Hepatocyte (in vitro differentiated cells): ENCODE results near the gene BEND7. TPM values are rescaled to one million over a fixed set of nuclear protein-coding genes. Genes with fewer than 3 reads are reported as not detected.
"Not testable (repeated sequence)": the region's sequence is repeated elsewhere in the genome, so short reads cannot be mapped to it uniquely, and the experiment has no call there.

Source experiments
- DNase-seq: peaks from one replicate; pipeline ENCODE4 v3.0.0-alpha.2; 2016; ENCODE audit warnings: low spot score
- H2AFZ ChIP-seq: fragments of 200-600 bp; sonication (generic); 2 replicates; pipeline ENCODE4 v1.6.0; 2016; ENCODE audit warnings: antibody characterized with exemption, mild to moderate bottlenecking
- H3K27ac ChIP-seq: fragments of 200-600 bp; sonication (generic); 2 replicates; pipeline ENCODE4 v1.5.1; 2016; ENCODE audit warnings: mild to moderate bottlenecking
- H3K27me3 ChIP-seq: fragments of 200-600 bp; sonication (generic); 2 replicates; pipeline ENCODE4 v1.6.1; 2016
- H3K36me3 ChIP-seq: fragments of 200-600 bp; sonication (generic); replicated peaks from 2 replicates; pipeline ENCODE4 v1.5.1; 2016; ENCODE audit warnings: low read depth; ENCODE audit not compliant: insufficient read depth
- H3K4me1 ChIP-seq: fragments of 200-600 bp; sonication (generic); 2 replicates; pipeline ENCODE4 v1.5.1; 2016; ENCODE audit warnings: mild to moderate bottlenecking, moderate library complexity; ENCODE audit not compliant: insufficient read depth
- H3K4me2 ChIP-seq: fragments of 200-600 bp; sonication (generic); 2 replicates; pipeline ENCODE4 v1.6.0; 2016
- H3K4me3 ChIP-seq: fragments of 200-600 bp; sonication (generic); 2 replicates; pipeline ENCODE4 v1.5.1; 2016; ENCODE audit warnings: mild to moderate bottlenecking
- H3K79me2 ChIP-seq: fragments of 200-600 bp; sonication (generic); 2 replicates; pipeline ENCODE4 v1.6.0; 2017; ENCODE audit warnings: mild to moderate bottlenecking
- H3K9me2 ChIP-seq: fragments of 200-600 bp; sonication (generic); replicated peaks from 2 replicates; pipeline ENCODE4 v1.6.0; 2017; ENCODE audit warnings: mild to moderate bottlenecking; ENCODE audit not compliant: insufficient read depth
- H3K9me3 ChIP-seq: fragments of 200-600 bp; sonication (generic); 2 replicates; pipeline ENCODE4 v1.5.1; 2016; ENCODE audit warnings: low read depth, mild to moderate bottlenecking
- H4K20me1 ChIP-seq: fragments of 200-600 bp; sonication (generic); 2 replicates; pipeline ENCODE4 v1.6.0; 2016; ENCODE audit warnings: mild to moderate bottlenecking; ENCODE audit not compliant: insufficient read depth, poor library complexity, severe bottlenecking
- CTCF ChIP-seq: fragments of 200-600 bp; sonication (generic); IDR thresholded peaks from 2 replicates; pipeline ENCODE4 v1.5.1; 2016; ENCODE audit warnings: antibody characterized with exemption, mild to moderate bottlenecking; ENCODE audit not compliant: poor library complexity
- EZH2 ChIP-seq: fragments of 200-600 bp; sonication (generic); IDR thresholded peaks from 2 replicates; pipeline ENCODE4 v1.6.1; 2016; ENCODE audit warnings: antibody characterized with exemption, mild to moderate bottlenecking, borderline replicate concordance
- EZH2phosphoT487 ChIP-seq: fragments of 200-600 bp; sonication (generic); IDR thresholded peaks from one replicate; pipeline ENCODE4 v1.6.1; 2018; ENCODE audit warnings: antibody characterized with exemption, mild to moderate bottlenecking, low read depth, moderate library complexity; ENCODE audit not compliant: unreplicated experiment, severe bottlenecking
- WGBS: methylation state at CpG from one replicate; pipeline ENCODE4 v1.1.6; 2016; ENCODE audit warnings: low lambda C conversion rate; ENCODE audit errors: missing lambda C conversion rate; 5-methylcytosine and 5-hydroxymethylcytosine counted together
- polyA plus RNA-seq: library from polyadenylated mRNA; unstranded; fragments of >200 nt; fragmentation: Nextera tagmentation; extraction: Ambion mirVana; gene quantifications from 2 replicates; pipeline ENCODE4 v1.2.1, GENCODE V29; 2016
- total RNA-seq: library from RNA; depleted of rRNA; stranded (reverse); fragments of >200 nt; gene quantifications from 2 replicates; pipeline ENCODE4 v1.2.3, GENCODE V29; 2014

The BEND7 gene
- total and polyA plus RNA-seq, 2 experiments from 2014 or later, result 7.6 to 8.2 TPM

- Histone ChIP-seq H3K9me2 (no peaks in the 10 kb centered on the region), H3K79me2 (no peaks in the 10 kb centered on the region), H2AFZ (no peak overlapping the region), H3K9me3 (no peaks in the 10 kb centered on the region), H3K4me2 (no peak overlapping the region), H3K4me3 (no peak overlapping the region), H4K20me1 (no peaks in the 10 kb centered on the region), H3K36me3 (no peaks in the 10 kb centered on the region), H3K27ac (no peak overlapping the region), H3K4me1 (peaks cover 6% of the 10 kb centered on the region), H3K27me3 (peaks cover 20% of the 10 kb centered on the region)
- DNase-seq, result no peak
- WGBS, result 78% methylated on average over 16 of the region's 16 CpGs
- TF ChIP-seq EZH2phosphoT487 (no peak), EZH2 (no peak), CTCF (no peak)
These were observed 91.7 kb downstream of the BEND7 start for GRCh38 chr10:13437026-13437555.

- not testable (repeated sequence) for H3K4me3 ChIP-seq, H3K27ac ChIP-seq, H2AFZ ChIP-seq, DNase-seq, H3K9me2 ChIP-seq, H3K79me2 ChIP-seq, H4K20me1 ChIP-seq, H3K4me1 ChIP-seq, H3K9me3 ChIP-seq, H3K27me3 ChIP-seq, H3K4me2 ChIP-seq, H3K36me3 ChIP-seq
- WGBS, result 96% methylated on average over 8 of the region's 8 CpGs
These were observed 100.9 kb downstream of the BEND7 start for GRCh38 chr10:13427943-13428342.

- no peak for TF ChIP-seq EZH2
- TF ChIP-seq CTCF, result no peak
- no peak for TF ChIP-seq EZH2phosphoT487
- Histone ChIP-seq H3K27me3 (no peaks in the 10 kb centered on the region), H3K9me2 (no peaks in the 10 kb centered on the region), H4K20me1 (no peaks in the 10 kb centered on the region), H3K4me3 (no peak overlapping the region), H3K4me1 (no peaks in the 10 kb centered on the region), H3K27ac (no peak overlapping the region), H3K79me2 (no peaks in the 10 kb centered on the region), H3K9me3 (no peaks in the 10 kb centered on the region), H3K36me3 (no peaks in the 10 kb centered on the region), H3K4me2 (no peak overlapping the region), H2AFZ (no peak overlapping the region)
- 49% methylated on average over 4 of the region's 4 CpGs for WGBS
- DNase-seq, result no peak
These were observed 103.4 kb downstream of the BEND7 start for GRCh38 chr10:13425397-13425796.

GRCh38 chr10:13422800-13423199, 106.0 kb downstream of the BEND7 start:
- Histone ChIP-seq H3K9me2 (no peaks in the 10 kb centered on the region), H3K4me3 (no peak overlapping the region), H3K36me3 (no peaks in the 10 kb centered on the region), H3K27ac (no peak overlapping the region), H4K20me1 (no peaks in the 10 kb centered on the region), H3K4me1 (no peaks in the 10 kb centered on the region), H3K79me2 (no peaks in the 10 kb centered on the region), H3K9me3 (no peaks in the 10 kb centered on the region), H3K4me2 (no peak overlapping the region), H3K27me3 (no peaks in the 10 kb centered on the region), H2AFZ (no peak overlapping the region)
- TF ChIP-seq EZH2, result no peak
- TF ChIP-seq EZH2phosphoT487, result no peak
- TF ChIP-seq CTCF, result no peak
- 86% methylated on average over 9 of the region's 9 CpGs for WGBS
- no peak for DNase-seq
